Mucosa of rectum (tissue), 2 donors: ENCODE results near the gene HCFC1R1.

Experiments
- H3K27ac ChIP-seq, 2 donors: one replicate each; pipeline ENCODE4 v1.7.0; 2013; ENCODE audit warnings: inconsistent platforms in 2 of 2, low read depth in 2 of 2, low read length in 2 of 2
- H3K27me3 ChIP-seq, 2 donors: one replicate each; pipeline ENCODE4 v1.7.0; 2013; ENCODE audit warnings: low read length in 2 of 2; ENCODE audit not compliant: control insufficient read depth in 2 of 2, insufficient read depth in 2 of 2
- H3K36me3 ChIP-seq, 2 donors: one replicate each; pipeline ENCODE4 v1.7.0; 2013; ENCODE audit warnings: low read length in 2 of 2; ENCODE audit not compliant: control insufficient read depth in 2 of 2, insufficient read depth in 2 of 2
- H3K4me1 ChIP-seq, 2 donors: one replicate each; pipeline ENCODE4 v1.7.0; 2013; ENCODE audit warnings: low read length in 2 of 2, mild to moderate bottlenecking in 1 of 2; ENCODE audit not compliant: control insufficient read depth in 2 of 2, insufficient read depth in 2 of 2
- H3K4me3 ChIP-seq, 2 donors: one replicate each; pipeline ENCODE4 v1.7.0; 2013; ENCODE audit warnings: low read length in 2 of 2
- H3K9ac ChIP-seq, 2 donors: one replicate each; pipeline ENCODE4 v1.7.0; 2013; ENCODE audit warnings: low read length in 2 of 2, low read depth in 1 of 2, mild to moderate bottlenecking in 1 of 2
- H3K9me3 ChIP-seq, 2 donors: one replicate each; pipeline ENCODE4 v1.7.0; 2013; ENCODE audit warnings: low read length in 2 of 2; ENCODE audit not compliant: control insufficient read depth in 2 of 2
- donor health status: healthy.
- donor health status: Normal muscosa, but diverticular disease.

Gene HCFC1R1

GRCh38 chr16:3065742-3066439, 42.1 kb upstream of the HCFC1R1 start:
- Histone ChIP-seq H3K27ac (peak overlapping the region; percentile 78 to 83), H3K9ac (peak overlapping the region; percentile 79 to 82), H3K4me3 (peak overlapping the region; percentile 77 to 87), H3K36me3 (peaks cover 0 to 3% of the 10 kb centered on the region in 2 donors), H3K4me1 (peaks cover 23 to 34% of the 10 kb centered on the region in 2 donors), H3K27me3 (no peaks in the 10 kb centered on the region), H3K9me3 (no peaks in the 10 kb centered on the region)

GRCh38 chr16:3065069-3065741, 41.5 kb upstream of the HCFC1R1 start, which contains the start of gene IL32:
Gene IL32 (plus strand): TSS chr16:3065640. CDS start chr16:3065812, 172 bp downstream.
- Histone ChIP-seq H3K9ac (peak within 1 kb of the TSS; percentile 79 to 82), H3K4me3 (peak within 1 kb of the TSS; percentile 77 to 87), H3K4me1 (peaks cover 23 to 34% of the 10 kb centered on the region in 2 donors), H3K27ac (peak within 1 kb of the TSS; percentile 78 to 83), H3K27me3 (no peaks in the 10 kb centered on the region), H3K9me3 (no peaks in the 10 kb centered on the region), H3K36me3 (peaks cover 0 to 3% of the 10 kb centered on the region in 2 donors)

- no peak overlapping the region for H3K9ac ChIP-seq
- peaks cover 29 to 43% of the 10 kb centered on the region in 2 donors for H3K4me1 ChIP-seq
Measured at GRCh38 chr16:3063625-3064386, 40.1 kb upstream of the HCFC1R1 start.

GRCh38 chr16:3062553-3062952, 38.8 kb upstream of the HCFC1R1 start:
- Histone ChIP-seq H3K4me1 (peaks cover 30 to 50% of the 10 kb centered on the region in 2 donors), H3K9me3 (no peaks in the 10 kb centered on the region), H3K9ac (no peak overlapping the region), H3K27ac (peak overlapping the region; percentile 27 to 74), H3K27me3 (no peaks in the 10 kb centered on the region), H3K36me3 (no peaks in the 10 kb centered on the region), H3K4me3 (no peak overlapping the region)

More at GRCh38 chr16:3063625-3064386, 40.1 kb upstream of the HCFC1R1 start:
- no peak overlapping the region for H3K4me3 ChIP-seq
- H3K27ac ChIP-seq = peak overlapping the region; percentile 56 to 68
- no peaks in the 10 kb centered on the region for H3K9me3 ChIP-seq
- no peaks in the 10 kb centered on the region for H3K27me3 ChIP-seq
- no peaks in the 10 kb centered on the region for H3K36me3 ChIP-seq

- Histone ChIP-seq H3K4me3 (no peak overlapping the region), H3K36me3 (no peaks in the 10 kb centered on the region), H3K27ac (peak overlapping the region in 1 of 2 donors; percentile 83), H3K4me1 (peaks cover 21 to 43% of the 10 kb centered on the region in 2 donors), H3K9me3 (no peaks in the 10 kb centered on the region), H3K9ac (peak overlapping the region in 1 of 2 donors; percentile 17), H3K27me3 (no peaks in the 10 kb centered on the region)
Measured at GRCh38 chr16:3060339-3061127, 36.8 kb upstream of the HCFC1R1 start.

- Histone ChIP-seq H3K4me1 (peaks cover 14 to 36% of the 10 kb centered on the region in 2 donors), H3K36me3 (no peaks in the 10 kb centered on the region), H3K9ac (peak overlapping the region; percentile 83 to 87), H3K4me3 (peak overlapping the region; percentile 75 to 86), H3K27ac (peak overlapping the region; percentile 83 to 93), H3K27me3 (no peaks in the 10 kb centered on the region), H3K9me3 (no peaks in the 10 kb centered on the region)
Measured at GRCh38 chr16:3059723-3060242, 36.0 kb upstream of the HCFC1R1 start.

- peaks cover 12 to 31% of the 10 kb centered on the region in 2 donors for H3K4me1 ChIP-seq
- H3K9me3 ChIP-seq = no peaks in the 10 kb centered on the region
- H3K4me3 ChIP-seq = peak overlapping the region; percentile 75 to 86
- H3K27me3 ChIP-seq = no peaks in the 10 kb centered on the region
- H3K36me3 ChIP-seq = no peaks in the 10 kb centered on the region
- H3K27ac ChIP-seq = peak overlapping the region; percentile 83 to 93
- peak overlapping the region; percentile 83 to 87 for H3K9ac ChIP-seq
Measured at GRCh38 chr16:3059041-3059722, 35.4 kb upstream of the HCFC1R1 start.

GRCh38 chr16:3058139-3059030, 34.6 kb upstream of the HCFC1R1 start:
- peak overlapping the region; percentile 73 to 86 for H3K4me3 ChIP-seq
- H3K27ac ChIP-seq = peak overlapping the region; percentile 83 to 93
- H3K9me3 ChIP-seq = no peaks in the 10 kb centered on the region
- H3K27me3 ChIP-seq = no peaks in the 10 kb centered on the region
- peak overlapping the region; percentile 72 to 87 for H3K9ac ChIP-seq
- peaks cover 12 to 26% of the 10 kb centered on the region in 2 donors for H3K4me1 ChIP-seq
- H3K36me3 ChIP-seq = no peaks in the 10 kb centered on the region
